Natural killer cell (primary cell): ENCODE data around the gene MOB4. TPM values are rescaled to one million over a fixed set of nuclear protein-coding genes. Genes with fewer than 3 reads are reported as not detected.

ENCODE experiments used
- ATAC-seq, 3 donors: fragments of 150-1000 bp in 2 of 3; fragments of 200-7000 bp in 1 of 3; cut with Tn5 transposase; 1 replicate in 1 of 3; 2 replicates in 2 of 3; pipeline ENCODE4 v1.10.0; 2021; ENCODE audit warnings: mild to moderate bottlenecking in 2 of 3, moderate library complexity in 2 of 3
- DNase-seq, 2 donors: peaks; one replicate each; pipeline versions ENCODE4 v3.0.0 to v3.0.0-alpha.2; 2013 to 2021; ENCODE audit warnings: mixed read lengths in 1 of 2
- H3K27ac ChIP-seq: one replicate; pipeline ENCODE4 v1.5.1; 2013; ENCODE audit warnings: mild to moderate bottlenecking, low read length
- H3K27me3 ChIP-seq: one replicate; pipeline ENCODE4 v1.6.1; 2013; ENCODE audit warnings: low read length; ENCODE audit not compliant: control insufficient read depth, insufficient read depth
- H3K36me3 ChIP-seq: one replicate; pipeline ENCODE4 v1.6.1; 2013; ENCODE audit warnings: low read length; ENCODE audit not compliant: control insufficient read depth, insufficient read depth
- H3K4me1 ChIP-seq: one replicate; pipeline ENCODE4 v1.6.1; 2013; ENCODE audit warnings: low read length; ENCODE audit not compliant: control insufficient read depth, insufficient read depth
- H3K4me3 ChIP-seq: one replicate; pipeline ENCODE4 v1.5.1; 2013; ENCODE audit warnings: low read length
- H3K9me3 ChIP-seq: one replicate; pipeline ENCODE4 v1.6.1; 2013; ENCODE audit warnings: low read length; ENCODE audit not compliant: control insufficient read depth, insufficient read depth
- H3K27ac Mint-ChIP-seq, 2 donors: one replicate each; pipeline ENCODE4 v1.8.0; 2022; ENCODE audit warnings: mild to moderate bottlenecking in 2 of 2, mixed read lengths in 2 of 2, moderate library complexity in 1 of 2
- H3K27me3 Mint-ChIP-seq, 2 donors: one replicate each; pipeline ENCODE4 v1.8.0; 2022; ENCODE audit warnings: low read depth in 2 of 2, mixed read lengths in 2 of 2
- H3K36me3 Mint-ChIP-seq: one replicate; pipeline ENCODE4 v1.8.0; 2022; ENCODE audit warnings: mixed read lengths
- H3K4me1 Mint-ChIP-seq, 2 donors: one replicate each; pipeline ENCODE4 v1.8.0; 2022; ENCODE audit warnings: mixed read lengths in 2 of 2
- H3K4me3 Mint-ChIP-seq: one replicate; pipeline ENCODE4 v1.8.0; 2022; ENCODE audit warnings: mild to moderate bottlenecking, moderate library complexity, mixed read lengths
- H3K9me3 Mint-ChIP-seq, 2 donors: one replicate each; pipeline ENCODE4 v1.8.0; 2022; ENCODE audit warnings: mixed read lengths in 2 of 2
- CTCF ChIP-seq: fragments of 200-600 bp; IDR thresholded peaks from one replicate; pipeline ENCODE4 v1.8.0; 2022; ENCODE audit warnings: antibody characterized with exemption
- WGBS: methylation state at CpG from one replicate; pipeline ENCODE4 v1.1.7; 2013; ENCODE audit warnings: missing lambda C conversion rate; ENCODE audit not compliant: insufficient coverage; 5-methylcytosine and 5-hydroxymethylcytosine counted together
- intact Hi-C: fragments of 100-400 bp; cut with micrococcal nuclease; formaldehyde crosslinking; loops from one replicate; pipeline ENCODE4 v1.14.2; 2022
- total RNA-seq, 4 donors: library from RNA; stranded (reverse); fragments of 120-200 nt in 1 of 4; gene quantifications; one replicate each; pipeline versions ENCODE4 v1.2.3 to v1.2.4, GENCODE V29; 2013 to 2022

MOB4 gene
- total RNA-seq, 3 donors from 2014 or later (not counting 1 experiment from before 2014, with no cell fraction given): 27.1 to 40.0 (median 34.9) TPM

GRCh38 chr2:197591339-197592072 is 75.6 kb downstream of the MOB4 start:
- intact Hi-C loops: no loop called here
- 95% methylated on average over 30 of the region's 32 CpGs for WGBS
- H3K4me3 Mint-ChIP-seq: no peak overlapping the region

GRCh38 chr2:197596766-197597165 is 80.9 kb downstream of the MOB4 start:
- no peak overlapping the region for H3K27ac Mint-ChIP-seq
- H3K9me3 Mint-ChIP-seq: no peaks in the 10 kb centered on the region
- peaks cover 2% of the 10 kb centered on the region for H3K27me3 ChIP-seq
- no peak overlapping the region for H3K27ac ChIP-seq
- peaks cover 0 to 5% of the 10 kb centered on the region in 2 donors for H3K4me1 Mint-ChIP-seq
- H3K36me3 ChIP-seq: no peaks in the 10 kb centered on the region
- no peak overlapping the region for H3K4me3 Mint-ChIP-seq
- ATAC-seq (no peak), DNase-seq (no peak)
- no CpG with 5 or more reads among the region's 1 CpG for WGBS
- no peaks in the 10 kb centered on the region for H3K36me3 Mint-ChIP-seq
- H3K9me3 ChIP-seq: no peaks in the 10 kb centered on the region
- intact Hi-C loops: no loop called here
- no peak overlapping the region for H3K4me3 ChIP-seq
- no peaks in the 10 kb centered on the region for H3K4me1 ChIP-seq
- H3K27me3 Mint-ChIP-seq: peaks cover 18 to 22% of the 10 kb centered on the region in 2 donors
- no peak for TF ChIP-seq CTCF

More at GRCh38 chr2:197591339-197592072, 75.6 kb downstream of the MOB4 start:
- Histone ChIP-seq H3K9me3 (no peaks in the 10 kb centered on the region), H3K36me3 (no peaks in the 10 kb centered on the region), H3K4me1 (no peaks in the 10 kb centered on the region), H3K27ac (no peak overlapping the region), H3K27me3 (peaks cover 2% of the 10 kb centered on the region), H3K4me3 (no peak overlapping the region)
- H3K4me1 Mint-ChIP-seq: no peaks in the 10 kb centered on the region
- H3K27ac Mint-ChIP-seq: no peak overlapping the region
- no peaks in the 10 kb centered on the region for H3K9me3 Mint-ChIP-seq
- H3K27me3 Mint-ChIP-seq: peaks cover 6 to 15% of the 10 kb centered on the region in 2 donors
- ATAC-seq (no peak), DNase-seq (no peak)
- H3K36me3 Mint-ChIP-seq: no peaks in the 10 kb centered on the region
- TF ChIP-seq CTCF: no peak

- peaks cover 0 to 5% of the 10 kb centered on the region in 2 donors for H3K4me1 Mint-ChIP-seq
- no peaks in the 10 kb centered on the region for H3K36me3 ChIP-seq
- H3K27ac ChIP-seq: no peak overlapping the region
- H3K27me3 Mint-ChIP-seq: peaks cover 18 to 22% of the 10 kb centered on the region in 2 donors
- peaks cover 2% of the 10 kb centered on the region for H3K27me3 ChIP-seq
- no peaks in the 10 kb centered on the region for H3K9me3 ChIP-seq
- H3K9me3 Mint-ChIP-seq: no peaks in the 10 kb centered on the region
- ATAC-seq (no peak), DNase-seq (no peak)
- H3K36me3 Mint-ChIP-seq: no peaks in the 10 kb centered on the region
- H3K4me3 Mint-ChIP-seq: no peak overlapping the region
- H3K4me1 ChIP-seq: no peaks in the 10 kb centered on the region
- TF ChIP-seq CTCF: no peak
- WGBS: 99% methylated on average over 4 of the region's 4 CpGs
- no peak overlapping the region for H3K27ac Mint-ChIP-seq
- H3K4me3 ChIP-seq: no peak overlapping the region
- intact Hi-C loops: no loop called here
These were observed 81.3 kb downstream of the MOB4 start for GRCh38 chr2:197597166-197597565.

GRCh38 chr2:197598450-197598849 is 82.6 kb downstream of the MOB4 start:
- peaks cover 2% of the 10 kb centered on the region for H3K27me3 ChIP-seq
- H3K4me1 ChIP-seq: no peaks in the 10 kb centered on the region
- ATAC-seq: no peak
- no peak for DNase-seq
- no peak overlapping the region for H3K27ac Mint-ChIP-seq
- 95% methylated on average over 5 of the region's 5 CpGs for WGBS
- H3K9me3 Mint-ChIP-seq: no peaks in the 10 kb centered on the region
- H3K27me3 Mint-ChIP-seq: peaks cover 18 to 22% of the 10 kb centered on the region in 2 donors
- no peaks in the 10 kb centered on the region for H3K36me3 Mint-ChIP-seq
- intact Hi-C loops: no loop called here
- H3K4me1 Mint-ChIP-seq: peaks cover 0 to 5% of the 10 kb centered on the region in 2 donors
- H3K9me3 ChIP-seq: no peaks in the 10 kb centered on the region
- no peak for TF ChIP-seq CTCF
- H3K36me3 ChIP-seq: no peaks in the 10 kb centered on the region
- no peak overlapping the region for H3K4me3 Mint-ChIP-seq
- H3K4me3 ChIP-seq: no peak overlapping the region
- no peak overlapping the region for H3K27ac ChIP-seq
